ENCODE data around the gene RMND1. TPM values are rescaled to one million over a fixed set of nuclear protein-coding genes. Genes with fewer than 3 reads are reported as not detected.

Gene RMND1
- total and polyA plus RNA-seq, 9 of the 15 experiments (the other 6 are each of a cell fraction or from before 2014, with no cell fraction given), result 26.9 to 47.8 (median 36.2) TPM

GRCh38 chr6:151390276-151390850, 61.6 kb downstream of the RMND1 start (continued):
- TF ChIP-seq ZNF197 (CRISPR knock-in tag; IDR thresholded peaks at IDR 0.05; ENCODE audit: low read depth), result no peak
- peak; percentile 95 for TF ChIP-seq FUS (optimal IDR thresholded peaks at IDR 0.05; ENCODE audit: low read depth, low read length)
- no peak; the same call in 1 of the 2 replicates for TF ChIP-seq ATF1 (CRISPR knock-in tag; IDR thresholded peaks at IDR 0.05)
- peak; percentile 34; the same call in 1 of the 2 replicates for TF ChIP-seq ATF1 (tag; IDR thresholded peaks at IDR 0.05)
- TF ChIP-seq, protein P1, sequence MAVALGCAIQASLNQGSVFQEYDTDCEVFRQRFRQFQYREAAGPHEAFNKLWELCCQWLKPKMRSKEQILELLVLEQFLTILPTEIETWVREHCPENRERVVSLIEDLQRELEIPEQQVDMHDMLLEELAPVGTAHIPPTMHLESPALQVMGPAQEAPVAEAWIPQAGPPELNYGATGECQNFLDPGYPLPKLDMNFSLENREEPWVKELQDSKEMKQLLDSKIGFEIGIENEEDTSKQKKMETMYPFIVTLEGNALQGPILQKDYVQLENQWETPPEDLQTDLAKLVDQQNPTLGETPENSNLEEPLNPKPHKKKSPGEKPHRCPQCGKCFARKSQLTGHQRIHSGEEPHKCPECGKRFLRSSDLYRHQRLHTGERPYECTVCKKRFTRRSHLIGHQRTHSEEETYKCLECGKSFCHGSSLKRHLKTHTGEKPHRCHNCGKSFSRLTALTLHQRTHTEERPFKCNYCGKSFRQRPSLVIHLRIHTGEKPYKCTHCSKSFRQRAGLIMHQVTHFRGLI (CRISPR knock-in tag; IDR thresholded peaks at IDR 0.05), result no peak
- TF ChIP-seq HDAC2 (IDR thresholded peaks at IDR 0.05), result no peak
- no peak for TF ChIP-seq CC2D1A (IDR thresholded peaks at IDR 0.05)
- no peak for TF ChIP-seq LEF1 (IDR thresholded peaks at IDR 0.05)
- TF ChIP-seq, protein P2, sequence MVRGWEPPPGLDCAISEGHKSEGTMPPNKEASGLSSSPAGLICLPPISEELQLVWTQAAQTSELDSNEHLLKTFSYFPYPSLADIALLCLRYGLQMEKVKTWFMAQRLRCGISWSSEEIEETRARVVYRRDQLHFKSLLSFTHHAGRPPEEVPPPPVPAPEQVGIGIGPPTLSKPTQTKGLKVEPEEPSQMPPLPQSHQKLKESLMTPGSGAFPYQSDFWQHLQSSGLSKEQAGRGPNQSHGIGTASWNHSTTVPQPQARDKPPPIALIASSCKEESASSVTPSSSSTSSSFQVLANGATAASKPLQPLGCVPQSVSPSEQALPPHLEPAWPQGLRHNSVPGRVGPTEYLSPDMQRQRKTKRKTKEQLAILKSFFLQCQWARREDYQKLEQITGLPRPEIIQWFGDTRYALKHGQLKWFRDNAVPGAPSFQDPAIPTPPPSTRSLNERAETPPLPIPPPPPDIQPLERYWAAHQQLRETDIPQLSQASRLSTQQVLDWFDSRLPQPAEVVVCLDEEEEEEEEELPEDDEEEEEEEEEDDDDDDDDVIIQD (CRISPR knock-in tag; IDR thresholded peaks at IDR 0.05), result no peak
- no peak for TF ChIP-seq ZNF696 (CRISPR knock-in tag; conservative IDR thresholded peaks at IDR 0.05)
- TF ChIP-seq CEBPG (CRISPR knock-in tag; IDR thresholded peaks at IDR 0.05), result no peak
- TF ChIP-seq CEBPG (tag; conservative IDR thresholded peaks at IDR 0.05 in 1 of 2, IDR thresholded peaks at IDR 0.05 in 1 of 2), result no peak
- TF ChIP-seq CXXC5 (CRISPR knock-in tag; IDR thresholded peaks at IDR 0.05), result peak; percentile 97
- TF ChIP-seq RUNX1 (IDR thresholded peaks at IDR 0.05; ENCODE audit: low read depth), result no peak
- TF ChIP-seq PURB (CRISPR knock-in tag; IDR thresholded peaks at IDR 0.05; ENCODE audit: low read depth), result no peak
- TF ChIP-seq ZNF76 (CRISPR knock-in tag; IDR thresholded peaks at IDR 0.05; ENCODE audit: borderline replicate concordance), result no peak
- no peak for TF ChIP-seq SRSF3 (IDR thresholded peaks at IDR 0.05; ENCODE audit: insufficient read depth, low read length)
- no peak for TF ChIP-seq SRSF7 (optimal IDR thresholded peaks at IDR 0.05; ENCODE audit: low read depth, low read length)
- no peak for TF ChIP-seq NFE2L1 (tag; IDR thresholded peaks at IDR 0.05; ENCODE audit: borderline replicate concordance, low read depth)
- peak; percentile 81 for TF ChIP-seq ATF7 (IDR thresholded peaks at IDR 0.05)
- TF ChIP-seq MCM7 (IDR thresholded peaks at IDR 0.05), result no peak
- TF ChIP-seq ASH1L (IDR thresholded peaks at IDR 0.05; ENCODE audit: borderline replicate concordance, low read depth, partially characterized antibody), result no peak
- no peak for TF ChIP-seq ZNF282 (CRISPR knock-in tag; IDR thresholded peaks at IDR 0.05)
- TF ChIP-seq ZC3H11A (IDR thresholded peaks at IDR 0.05; ENCODE audit: low read depth, low read length), result no peak
- TF ChIP-seq MED1 (CRISPR knock-in tag; IDR thresholded peaks at IDR 0.05; ENCODE audit: borderline replicate concordance), result no peak
- TF ChIP-seq ZNF324 (CRISPR knock-in tag; IDR thresholded peaks at IDR 0.05), result no peak
- TF ChIP-seq ZNF766 (CRISPR knock-in tag; conservative IDR thresholded peaks at IDR 0.05), result no peak; the same call in 1 of the 2 replicates
- TF ChIP-seq ZNF589 (CRISPR knock-in tag; IDR thresholded peaks at IDR 0.05; ENCODE audit: low read depth), result peak; percentile 84
- TF ChIP-seq ZNF668 (CRISPR knock-in tag; IDR thresholded peaks at IDR 0.05), result no peak
- no peak for TF ChIP-seq SAFB2 (IDR thresholded peaks at IDR 0.05; ENCODE audit: borderline replicate concordance, low read depth, low read length, severe bottlenecking)
- no peak for TF ChIP-seq ESRRA (IDR thresholded peaks at IDR 0.05; ENCODE audit: borderline replicate concordance, low read depth)

Measured in K562 (cell line).